HFF-Myc (cell line): Measurements from ENCODE around the gene HOXB9.

Experiments used
- DNase-seq: peaks from one replicate; pipeline ENCODE4 v3.0.0-alpha.2; 2011; ENCODE audit warnings: low read depth; ENCODE audit errors: extremely low read depth
- H3K4me3 ChIP-seq: replicated peaks from 2 replicates; pipeline ENCODE4 v1.5.1; 2011; ENCODE audit warnings: low read depth, mild to moderate bottlenecking, control low read depth, low read length
- TF ChIP-seq, protein P1 (sequence below): IDR thresholded peaks from 2 replicates; pipeline ENCODE4 v1.5.1; 2012; ENCODE audit warnings: mild to moderate bottlenecking, low read depth, low read length, control low read depth; ENCODE audit errors: missing control alignments

HOXB9 gene

DNA sequence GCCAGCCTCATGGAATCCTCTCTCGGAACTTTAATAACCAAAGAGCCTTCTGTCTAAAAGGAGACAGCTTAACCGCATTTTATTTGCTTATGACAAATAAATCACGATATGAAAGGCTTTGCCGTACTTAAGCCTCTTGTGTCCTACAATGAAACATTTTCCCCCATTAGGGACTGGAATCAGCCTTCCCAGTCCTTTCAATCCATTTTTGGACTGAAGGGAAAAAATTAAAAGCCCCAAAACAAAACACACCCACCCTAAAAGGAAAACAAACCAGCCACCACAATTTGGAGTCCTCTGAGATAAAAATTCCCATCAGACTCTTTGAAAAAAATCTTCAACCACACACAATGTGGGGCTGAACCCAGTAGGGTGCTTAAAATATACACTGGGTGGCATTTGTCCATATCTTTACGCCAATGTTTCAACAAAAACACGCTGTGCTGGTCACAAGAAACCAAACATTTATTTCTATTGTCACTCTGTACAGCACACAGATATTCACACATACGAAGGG lies 51.0 kb downstream of the HOXB9 start:
- no peak for DNase-seq
- TF ChIP-seq, protein P1, sequence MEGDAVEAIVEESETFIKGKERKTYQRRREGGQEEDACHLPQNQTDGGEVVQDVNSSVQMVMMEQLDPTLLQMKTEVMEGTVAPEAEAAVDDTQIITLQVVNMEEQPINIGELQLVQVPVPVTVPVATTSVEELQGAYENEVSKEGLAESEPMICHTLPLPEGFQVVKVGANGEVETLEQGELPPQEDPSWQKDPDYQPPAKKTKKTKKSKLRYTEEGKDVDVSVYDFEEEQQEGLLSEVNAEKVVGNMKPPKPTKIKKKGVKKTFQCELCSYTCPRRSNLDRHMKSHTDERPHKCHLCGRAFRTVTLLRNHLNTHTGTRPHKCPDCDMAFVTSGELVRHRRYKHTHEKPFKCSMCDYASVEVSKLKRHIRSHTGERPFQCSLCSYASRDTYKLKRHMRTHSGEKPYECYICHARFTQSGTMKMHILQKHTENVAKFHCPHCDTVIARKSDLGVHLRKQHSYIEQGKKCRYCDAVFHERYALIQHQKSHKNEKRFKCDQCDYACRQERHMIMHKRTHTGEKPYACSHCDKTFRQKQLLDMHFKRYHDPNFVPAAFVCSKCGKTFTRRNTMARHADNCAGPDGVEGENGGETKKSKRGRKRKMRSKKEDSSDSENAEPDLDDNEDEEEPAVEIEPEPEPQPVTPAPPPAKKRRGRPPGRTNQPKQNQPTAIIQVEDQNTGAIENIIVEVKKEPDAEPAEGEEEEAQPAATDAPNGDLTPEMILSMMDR = no peak
- no peak overlapping the region for H3K4me3 ChIP-seq

GRCh38 chr17:48574505-48575065 lies 51.6 kb downstream of the HOXB9 start:
- TF ChIP-seq, protein P1 = no peak
- no peak for DNase-seq
- no peak overlapping the region for H3K4me3 ChIP-seq

GRCh38 chr17:48571826-48572417 lies 54.2 kb downstream of the HOXB9 start:
- H3K4me3 ChIP-seq = no peak overlapping the region
- no peak for DNase-seq
- TF ChIP-seq, protein P1 = no peak
